ENCODE data around the gene SOX5. TPM values are rescaled to one million over a fixed set of nuclear protein-coding genes. Genes with fewer than 3 reads are reported as not detected.

SOX5 gene
- total and polyA plus RNA-seq, 2 experiments from 2014 or later, result 1.0 to 4.7 TPM

GRCh38 chr12:23576372-23576771, 373.1 kb downstream of the SOX5 start:
- Histone ChIP-seq H2AFZ (no peak overlapping the region), H3K4me2 (no peak overlapping the region), H3K36me3 (ENCODE audit: insufficient read depth) (no peaks in the 10 kb centered on the region), H3K27me3 (ENCODE audit: insufficient read depth) (no peaks in the 10 kb centered on the region), H4K20me1 (replicated peaks; ENCODE audit: insufficient read depth) (no peaks in the 10 kb centered on the region), H3K79me2 (replicated peaks; ENCODE audit: insufficient read depth) (no peaks in the 10 kb centered on the region), H3K4me1 (ENCODE audit: insufficient read depth) (no peaks in the 10 kb centered on the region; the same call in 1 of the 2 replicates), H3K9me2 (ENCODE audit: insufficient read depth) (no peaks in the 10 kb centered on the region), H3K4me3 (no peak overlapping the region), H3F3A (replicated peaks; ENCODE audit: low read depth) (no peaks in the 10 kb centered on the region), H3K27ac (ENCODE audit: low read depth) (no peak overlapping the region)
- DNase-seq (ENCODE audit: low spot score) (no peak), ATAC-seq (no peak)
- H3K9me3 Mint-ChIP-seq, result no peaks in the 10 kb centered on the region
- TF ChIP-seq EZH2phosphoT487 (IDR thresholded peaks at IDR 0.05; ENCODE audit: unreplicated experiment) (no peak), CREB1 (CRISPR knock-in tag; IDR thresholded peaks at IDR 0.05; ENCODE audit: low read depth) (no peak), ETS1 (IDR thresholded peaks at IDR 0.05) (no peak)
- TF ChIP-seq, protein P1, sequence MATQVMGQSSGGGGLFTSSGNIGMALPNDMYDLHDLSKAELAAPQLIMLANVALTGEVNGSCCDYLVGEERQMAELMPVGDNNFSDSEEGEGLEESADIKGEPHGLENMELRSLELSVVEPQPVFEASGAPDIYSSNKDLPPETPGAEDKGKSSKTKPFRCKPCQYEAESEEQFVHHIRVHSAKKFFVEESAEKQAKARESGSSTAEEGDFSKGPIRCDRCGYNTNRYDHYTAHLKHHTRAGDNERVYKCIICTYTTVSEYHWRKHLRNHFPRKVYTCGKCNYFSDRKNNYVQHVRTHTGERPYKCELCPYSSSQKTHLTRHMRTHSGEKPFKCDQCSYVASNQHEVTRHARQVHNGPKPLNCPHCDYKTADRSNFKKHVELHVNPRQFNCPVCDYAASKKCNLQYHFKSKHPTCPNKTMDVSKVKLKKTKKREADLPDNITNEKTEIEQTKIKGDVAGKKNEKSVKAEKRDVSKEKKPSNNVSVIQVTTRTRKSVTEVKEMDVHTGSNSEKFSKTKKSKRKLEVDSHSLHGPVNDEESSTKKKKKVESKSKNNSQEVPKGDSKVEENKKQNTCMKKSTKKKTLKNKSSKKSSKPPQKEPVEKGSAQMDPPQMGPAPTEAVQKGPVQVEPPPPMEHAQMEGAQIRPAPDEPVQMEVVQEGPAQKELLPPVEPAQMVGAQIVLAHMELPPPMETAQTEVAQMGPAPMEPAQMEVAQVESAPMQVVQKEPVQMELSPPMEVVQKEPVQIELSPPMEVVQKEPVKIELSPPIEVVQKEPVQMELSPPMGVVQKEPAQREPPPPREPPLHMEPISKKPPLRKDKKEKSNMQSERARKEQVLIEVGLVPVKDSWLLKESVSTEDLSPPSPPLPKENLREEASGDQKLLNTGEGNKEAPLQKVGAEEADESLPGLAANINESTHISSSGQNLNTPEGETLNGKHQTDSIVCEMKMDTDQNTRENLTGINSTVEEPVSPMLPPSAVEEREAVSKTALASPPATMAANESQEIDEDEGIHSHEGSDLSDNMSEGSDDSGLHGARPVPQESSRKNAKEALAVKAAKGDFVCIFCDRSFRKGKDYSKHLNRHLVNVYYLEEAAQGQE (IDR thresholded peaks at IDR 0.05; ENCODE audit: unreplicated experiment), result no peak
- TF ChIP-seq, protein P2, sequence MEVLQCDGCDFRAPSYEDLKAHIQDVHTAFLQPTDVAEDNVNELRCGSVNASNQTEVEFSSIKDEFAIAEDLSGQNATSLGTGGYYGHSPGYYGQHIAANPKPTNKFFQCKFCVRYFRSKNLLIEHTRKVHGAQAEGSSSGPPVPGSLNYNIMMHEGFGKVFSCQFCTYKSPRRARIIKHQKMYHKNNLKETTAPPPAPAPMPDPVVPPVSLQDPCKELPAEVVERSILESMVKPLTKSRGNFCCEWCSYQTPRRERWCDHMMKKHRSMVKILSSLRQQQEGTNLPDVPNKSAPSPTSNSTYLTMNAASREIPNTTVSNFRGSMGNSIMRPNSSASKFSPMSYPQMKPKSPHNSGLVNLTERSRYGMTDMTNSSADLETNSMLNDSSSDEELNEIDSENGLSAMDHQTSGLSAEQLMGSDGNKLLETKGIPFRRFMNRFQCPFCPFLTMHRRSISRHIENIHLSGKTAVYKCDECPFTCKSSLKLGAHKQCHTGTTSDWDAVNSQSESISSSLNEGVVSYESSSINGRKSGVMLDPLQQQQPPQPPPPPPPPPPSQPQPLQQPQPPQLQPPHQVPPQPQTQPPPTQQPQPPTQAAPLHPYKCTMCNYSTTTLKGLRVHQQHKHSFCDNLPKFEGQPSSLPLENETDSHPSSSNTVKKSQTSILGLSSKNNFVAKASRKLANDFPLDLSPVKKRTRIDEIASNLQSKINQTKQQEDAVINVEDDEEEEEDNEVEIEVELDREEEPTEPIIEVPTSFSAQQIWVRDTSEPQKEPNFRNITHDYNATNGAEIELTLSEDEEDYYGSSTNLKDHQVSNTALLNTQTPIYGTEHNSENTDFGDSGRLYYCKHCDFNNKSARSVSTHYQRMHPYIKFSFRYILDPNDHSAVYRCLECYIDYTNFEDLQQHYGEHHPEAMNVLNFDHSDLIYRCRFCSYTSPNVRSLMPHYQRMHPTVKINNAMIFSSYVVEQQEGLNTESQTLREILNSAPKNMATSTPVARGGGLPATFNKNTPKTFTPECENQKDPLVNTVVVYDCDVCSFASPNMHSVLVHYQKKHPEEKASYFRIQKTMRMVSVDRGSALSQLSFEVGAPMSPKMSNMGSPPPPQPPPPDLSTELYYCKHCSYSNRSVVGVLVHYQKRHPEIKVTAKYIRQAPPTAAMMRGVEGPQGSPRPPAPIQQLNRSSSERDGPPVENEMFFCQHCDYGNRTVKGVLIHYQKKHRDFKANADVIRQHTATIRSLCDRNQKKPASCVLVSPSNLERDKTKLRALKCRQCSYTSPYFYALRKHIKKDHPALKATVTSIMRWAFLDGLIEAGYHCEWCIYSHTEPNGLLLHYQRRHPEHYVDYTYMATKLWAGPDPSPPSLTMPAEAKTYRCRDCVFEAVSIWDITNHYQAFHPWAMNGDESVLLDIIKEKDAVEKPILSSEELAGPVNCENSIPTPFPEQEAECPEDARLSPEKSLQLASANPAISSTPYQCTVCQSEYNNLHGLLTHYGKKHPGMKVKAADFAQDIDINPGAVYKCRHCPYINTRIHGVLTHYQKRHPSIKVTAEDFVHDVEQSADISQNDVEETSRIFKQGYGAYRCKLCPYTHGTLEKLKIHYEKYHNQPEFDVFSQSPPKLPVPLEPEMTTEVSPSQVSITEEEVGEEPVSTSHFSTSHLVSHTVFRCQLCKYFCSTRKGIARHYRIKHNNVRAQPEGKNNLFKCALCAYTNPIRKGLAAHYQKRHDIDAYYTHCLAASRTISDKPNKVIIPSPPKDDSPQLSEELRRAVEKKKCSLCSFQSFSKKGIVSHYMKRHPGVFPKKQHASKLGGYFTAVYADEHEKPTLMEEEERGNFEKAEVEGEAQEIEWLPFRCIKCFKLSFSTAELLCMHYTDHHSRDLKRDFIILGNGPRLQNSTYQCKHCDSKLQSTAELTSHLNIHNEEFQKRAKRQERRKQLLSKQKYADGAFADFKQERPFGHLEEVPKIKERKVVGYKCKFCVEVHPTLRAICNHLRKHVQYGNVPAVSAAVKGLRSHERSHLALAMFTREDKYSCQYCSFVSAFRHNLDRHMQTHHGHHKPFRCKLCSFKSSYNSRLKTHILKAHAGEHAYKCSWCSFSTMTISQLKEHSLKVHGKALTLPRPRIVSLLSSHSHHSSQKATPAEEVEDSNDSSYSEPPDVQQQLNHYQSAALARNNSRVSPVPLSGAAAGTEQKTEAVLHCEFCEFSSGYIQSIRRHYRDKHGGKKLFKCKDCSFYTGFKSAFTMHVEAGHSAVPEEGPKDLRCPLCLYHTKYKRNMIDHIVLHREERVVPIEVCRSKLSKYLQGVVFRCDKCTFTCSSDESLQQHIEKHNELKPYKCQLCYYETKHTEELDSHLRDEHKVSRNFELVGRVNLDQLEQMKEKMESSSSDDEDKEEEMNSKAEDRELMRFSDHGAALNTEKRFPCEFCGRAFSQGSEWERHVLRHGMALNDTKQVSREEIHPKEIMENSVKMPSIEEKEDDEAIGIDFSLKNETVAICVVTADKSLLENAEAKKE (CRISPR knock-in tag; IDR thresholded peaks at IDR 0.05), result no peak
- no peak overlapping the region for H3K4me3 Mint-ChIP-seq
- peaks cover 6% of the 10 kb centered on the region for H3K4me1 Mint-ChIP-seq
- no peaks in the 10 kb centered on the region for H3K36me3 Mint-ChIP-seq (ENCODE audit: low read depth)
- peaks cover 1% of the 10 kb centered on the region for H3K27me3 Mint-ChIP-seq (ENCODE audit: insufficient read depth, low read depth, poor library complexity)
- H3K27ac Mint-ChIP-seq, result no peak overlapping the region
